CD14-positive monocyte (primary cell): ENCODE results near the gene CSTF2T. TPM values are rescaled to one million over a fixed set of nuclear protein-coding genes. Genes with fewer than 3 reads are reported as not detected.

Source experiments
- DNase-seq, 3 donors: peaks; one replicate each; pipeline ENCODE4 v3.0.0-alpha.2; 2011 to 2022
- H2AFZ ChIP-seq: 2 replicates; pipeline ENCODE4 v1.6.0; 2012; ENCODE audit warnings: mild to moderate bottlenecking, low read depth, low read length, inconsistent platforms; ENCODE audit not compliant: insufficient read depth, poor library complexity, severe bottlenecking
- H3K27ac ChIP-seq, 2 donors: 1 replicate in 1 of 2; 2 replicates in 1 of 2; pipeline ENCODE4 v1.5.1; 2012 to 2013; ENCODE audit warnings: low read length in 2 of 2, control low read depth in 1 of 2, inconsistent platforms in 1 of 2, low read depth in 1 of 2, mild to moderate bottlenecking in 1 of 2
- H3K27me3 ChIP-seq, 2 donors: one replicate each; pipeline versions ENCODE4 v1.6.0 to v1.6.1; 2011 to 2013; ENCODE audit warnings: low read length in 2 of 2; ENCODE audit not compliant: control insufficient read depth in 2 of 2, insufficient read depth in 2 of 2
- H3K36me3 ChIP-seq, 2 donors: replicated peaks in 1 of 2; 1 replicate in 1 of 2; 2 replicates in 1 of 2; pipeline versions ENCODE4 v1.5.1 to v1.6.1; 2012 to 2013; ENCODE audit warnings: low read length in 2 of 2, control low read depth in 1 of 2, inconsistent platforms in 1 of 2, mild to moderate bottlenecking in 1 of 2; ENCODE audit not compliant: insufficient read depth in 2 of 2, control insufficient read depth in 1 of 2
- H3K4me1 ChIP-seq, 2 donors: 1 replicate in 1 of 2; 2 replicates in 1 of 2; pipeline versions ENCODE4 v1.5.1 to v1.6.1; 2012 to 2013; ENCODE audit warnings: low read length in 2 of 2, control low read depth in 1 of 2, inconsistent platforms in 1 of 2, mild to moderate bottlenecking in 1 of 2, moderate library complexity in 1 of 2; ENCODE audit not compliant: insufficient read depth in 2 of 2, control insufficient read depth in 1 of 2
- H3K4me2 ChIP-seq: replicated peaks from 2 replicates; pipeline ENCODE3; 2012; ENCODE audit warnings: low read length, moderate library complexity, mild to moderate bottlenecking; ENCODE audit not compliant: poor library complexity, severe bottlenecking; ENCODE audit errors: extremely low read depth
- H3K4me3 ChIP-seq, 3 experiments: fragments of 200-600 bp in 1 of 3; sonication (generic) in 1 of 3; replicated peaks in 1 of 3; 1 replicate in 2 of 3; 2 replicates in 1 of 3; pipeline ENCODE4 v1.5.1; 2011 to 2013; ENCODE audit warnings: low read length in 3 of 3, mild to moderate bottlenecking in 3 of 3, control low read depth in 2 of 3, low read depth in 2 of 3, inconsistent platforms in 1 of 3, moderate library complexity in 1 of 3
- H3K79me2 ChIP-seq: 2 replicates; pipeline ENCODE4 v1.6.0; 2012; ENCODE audit warnings: mild to moderate bottlenecking, control low read depth, inconsistent platforms, low read length, moderate library complexity; ENCODE audit not compliant: insufficient read depth
- H3K9ac ChIP-seq: 2 replicates; pipeline ENCODE4 v1.6.0; 2017; ENCODE audit warnings: low read length, mild to moderate bottlenecking; ENCODE audit not compliant: insufficient read depth, poor library complexity, severe bottlenecking
- H3K9me3 ChIP-seq, 2 donors: replicated peaks in 1 of 2; 1 replicate in 1 of 2; 2 replicates in 1 of 2; pipeline versions ENCODE4 v1.5.1 to v1.6.1; 2012 to 2013; ENCODE audit warnings: low read length in 2 of 2, control low read depth in 1 of 2; ENCODE audit not compliant: control insufficient read depth in 1 of 2, insufficient read depth in 1 of 2
- H4K20me1 ChIP-seq: 2 replicates; pipeline ENCODE4 v1.6.0; 2012; ENCODE audit warnings: mild to moderate bottlenecking, low read length, control low read depth, moderate library complexity; ENCODE audit not compliant: insufficient read depth
- H3K27ac Mint-ChIP-seq, 7 donors: one replicate each; pipeline ENCODE4 v1.8.0; 2020; ENCODE audit warnings: mild to moderate bottlenecking in 7 of 7, mixed read lengths in 7 of 7, moderate library complexity in 6 of 7, inconsistent platforms in 2 of 7
- H3K27me3 Mint-ChIP-seq, 3 donors: one replicate each; pipeline ENCODE4 v1.8.0; 2021 to 2022; ENCODE audit warnings: low read depth in 3 of 3, mild to moderate bottlenecking in 3 of 3, mixed read lengths in 3 of 3, moderate library complexity in 3 of 3, inconsistent platforms in 1 of 3
- H3K36me3 Mint-ChIP-seq, 2 donors: one replicate each; pipeline ENCODE4 v1.8.0; 2020; ENCODE audit warnings: mixed read lengths in 2 of 2, inconsistent platforms in 1 of 2, mild to moderate bottlenecking in 1 of 2
- H3K4me1 Mint-ChIP-seq: one replicate; pipeline ENCODE4 v1.8.0; 2020; ENCODE audit warnings: mild to moderate bottlenecking, mixed read lengths
- H3K4me3 Mint-ChIP-seq, 2 donors: one replicate each; pipeline ENCODE4 v1.8.0; 2020; ENCODE audit warnings: mild to moderate bottlenecking in 2 of 2, mixed read lengths in 2 of 2, moderate library complexity in 1 of 2
- H3K9me3 Mint-ChIP-seq, 7 donors: one replicate each; pipeline ENCODE4 v1.8.0; 2020 to 2022; ENCODE audit warnings: mixed read lengths in 7 of 7, mild to moderate bottlenecking in 6 of 7, moderate library complexity in 6 of 7, inconsistent platforms in 2 of 7
- WGBS: methylation state at CpG from one replicate; pipeline ENCODE4 v1.1.5; 2013; ENCODE audit warnings: missing lambda C conversion rate; ENCODE audit not compliant: insufficient coverage; 5-methylcytosine and 5-hydroxymethylcytosine counted together
- intact Hi-C, 2 donors: fragments of 100-400 bp; cut with micrococcal nuclease; formaldehyde crosslinking; loops; one replicate each; pipeline versions ENCODE4 v1.15.0 to v1.15.1; 2023
- polyA plus RNA-seq, 3 donors: library from polyadenylated mRNA; depleted of rRNA in 1 of 3; unstranded in 2 of 3; stranded (reverse) in 1 of 3; fragments of 300-500 nt in 2 of 3; fragments of >200 nt in 1 of 3; fragmentation: Illumina TruSeq in 2 of 3; gene quantifications; 1 replicate in 2 of 3; 2 replicates in 1 of 3; pipeline ENCODE4 v1.2.3, GENCODE V29; 2012 to 2021
- TF ChIP-seq, protein P1 (sequence below): fragments of 200-600 bp; IDR thresholded peaks from one replicate; pipeline ENCODE4 v1.8.0; 2022; ENCODE audit warnings: antibody characterized with exemption, mild to moderate bottlenecking

CSTF2T gene
- polyA plus RNA-seq, 3 donors = 1.7 to 11.0 (median 7.4) TPM

DNA sequence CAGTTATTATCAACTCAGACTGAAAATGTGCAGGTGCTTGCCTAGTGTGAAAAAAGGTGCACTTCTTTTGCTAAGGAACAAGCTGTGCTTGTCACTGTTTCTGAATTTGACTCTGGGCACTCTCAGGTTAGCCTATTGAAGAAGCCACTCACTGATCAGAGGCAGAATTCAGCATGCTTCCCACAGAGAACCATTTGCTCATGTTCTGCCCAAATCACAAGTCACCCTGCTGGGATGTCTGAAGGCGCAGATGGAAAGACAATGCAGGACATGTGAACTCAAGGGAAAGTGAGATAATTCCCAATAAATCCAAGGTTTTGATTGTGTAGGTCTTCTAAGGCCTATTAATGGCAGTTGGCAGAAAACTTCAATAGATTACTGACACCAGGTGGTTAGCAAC is 47.8 kb upstream of the CSTF2T start:
- TF ChIP-seq, protein P1, sequence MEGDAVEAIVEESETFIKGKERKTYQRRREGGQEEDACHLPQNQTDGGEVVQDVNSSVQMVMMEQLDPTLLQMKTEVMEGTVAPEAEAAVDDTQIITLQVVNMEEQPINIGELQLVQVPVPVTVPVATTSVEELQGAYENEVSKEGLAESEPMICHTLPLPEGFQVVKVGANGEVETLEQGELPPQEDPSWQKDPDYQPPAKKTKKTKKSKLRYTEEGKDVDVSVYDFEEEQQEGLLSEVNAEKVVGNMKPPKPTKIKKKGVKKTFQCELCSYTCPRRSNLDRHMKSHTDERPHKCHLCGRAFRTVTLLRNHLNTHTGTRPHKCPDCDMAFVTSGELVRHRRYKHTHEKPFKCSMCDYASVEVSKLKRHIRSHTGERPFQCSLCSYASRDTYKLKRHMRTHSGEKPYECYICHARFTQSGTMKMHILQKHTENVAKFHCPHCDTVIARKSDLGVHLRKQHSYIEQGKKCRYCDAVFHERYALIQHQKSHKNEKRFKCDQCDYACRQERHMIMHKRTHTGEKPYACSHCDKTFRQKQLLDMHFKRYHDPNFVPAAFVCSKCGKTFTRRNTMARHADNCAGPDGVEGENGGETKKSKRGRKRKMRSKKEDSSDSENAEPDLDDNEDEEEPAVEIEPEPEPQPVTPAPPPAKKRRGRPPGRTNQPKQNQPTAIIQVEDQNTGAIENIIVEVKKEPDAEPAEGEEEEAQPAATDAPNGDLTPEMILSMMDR = no peak
- 100% methylated on average over 1 of the region's 1 CpG for WGBS
- Histone ChIP-seq H3K4me2 (no peak overlapping the region), H3K9ac (no peak overlapping the region), H3K4me1 (no peaks in the 10 kb centered on the region), H3K79me2 (no peaks in the 10 kb centered on the region), H3K4me3 (no peak overlapping the region), H3K27ac (no peak overlapping the region), H2AFZ (no peak overlapping the region), H3K36me3 (no peaks in the 10 kb centered on the region), H4K20me1 (no peaks in the 10 kb centered on the region), H3K27me3 (no peaks in the 10 kb centered on the region), H3K9me3 (no peaks in the 10 kb centered on the region)
- no peak overlapping the region for H3K4me3 Mint-ChIP-seq
- no peak overlapping the region for H3K27ac Mint-ChIP-seq
- no peaks in the 10 kb centered on the region for H3K4me1 Mint-ChIP-seq
- no peaks in the 10 kb centered on the region for H3K27me3 Mint-ChIP-seq
- H3K9me3 Mint-ChIP-seq = peaks cover 0 to 4% (median 0%) of the 10 kb centered on the region in 7 donors
- intact Hi-C loops = no loop called here
- no peaks in the 10 kb centered on the region for H3K36me3 Mint-ChIP-seq
- no peak for DNase-seq

DNA sequence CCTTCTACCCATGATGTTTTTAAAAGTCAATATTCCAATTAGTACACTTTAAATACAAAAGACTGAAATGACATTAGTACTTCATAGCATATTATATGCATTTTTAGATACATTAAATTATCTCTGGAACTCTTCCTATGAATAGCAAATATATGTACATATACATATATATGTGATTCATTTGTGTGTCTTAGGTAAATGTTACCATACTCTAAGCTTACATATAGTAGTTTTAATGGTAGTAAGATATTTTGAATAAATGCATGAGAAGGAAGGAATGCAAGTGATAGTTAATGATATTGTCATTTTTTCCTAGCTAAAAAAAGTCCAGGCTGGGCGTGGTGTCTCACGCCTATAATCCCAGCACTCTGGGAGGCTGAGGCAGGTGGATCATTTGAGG is 46.0 kb upstream of the CSTF2T start:
- no peaks in the 10 kb centered on the region for H3K9me3 ChIP-seq
- H3K9me3 Mint-ChIP-seq = peaks cover 0 to 4% (median 0%) of the 10 kb centered on the region in 7 donors
- TF ChIP-seq, protein P1 = no peak
- H3K27me3 Mint-ChIP-seq = no peaks in the 10 kb centered on the region
- H3K79me2 ChIP-seq = no peaks in the 10 kb centered on the region
- no peaks in the 10 kb centered on the region for H3K36me3 ChIP-seq
- intact Hi-C loops = no loop called here
- H4K20me1 ChIP-seq = no peaks in the 10 kb centered on the region
- no peak overlapping the region for H2AFZ ChIP-seq
- H3K36me3 Mint-ChIP-seq = no peaks in the 10 kb centered on the region
- H3K4me3 Mint-ChIP-seq = no peak overlapping the region
- no peaks in the 10 kb centered on the region for H3K4me1 Mint-ChIP-seq
- no CpG with 5 or more reads among the region's 2 CpGs for whole genome bisulfite sequencing
- no peak overlapping the region for H3K9ac ChIP-seq
- no peaks in the 10 kb centered on the region for H3K4me1 ChIP-seq
- no peak overlapping the region for H3K4me2 ChIP-seq
- no peak overlapping the region for H3K27ac Mint-ChIP-seq
- H3K27ac ChIP-seq = no peak overlapping the region
- H3K4me3 ChIP-seq = no peak overlapping the region
- H3K27me3 ChIP-seq = no peaks in the 10 kb centered on the region
- DNase-seq = no peak
